Measurements from ENCODE around the gene POU6F2. TPM values are rescaled to one million over a fixed set of nuclear protein-coding genes. Genes with fewer than 3 reads are reported as not detected.

Gene POU6F2
- polyA plus RNA-seq, 6 donors from 2014 or later, result not detected

GRCh38 chr7:39414224-39415035 lies 436.7 kb downstream of the POU6F2 start:
- Mint-ChIP-seq H3K27me3 (peaks cover 0 to 17% (median 5%) of the 10 kb centered on the region in 3 donors), H3K36me3 (no peaks in the 10 kb centered on the region), H3K27ac (peak overlapping the region in 5 of 6 donors; percentile 32 to 93 (median 78)), H3K4me3 (peak overlapping the region; percentile 92 to 96 (median 94)), H3K4me1 (peaks cover 8 to 16% (median 11%) of the 10 kb centered on the region in 3 donors), H3K9me3 (no peaks in the 10 kb centered on the region)
- ATAC-seq (ENCODE audit: low read depth in 2 of 2) (peak; percentile 87), DNase-seq (peak; percentile 57)

GRCh38 chr7:39415091-39415787 lies 437.5 kb downstream of the POU6F2 start:
- peaks cover 0 to 17% (median 5%) of the 10 kb centered on the region in 3 donors for H3K27me3 Mint-ChIP-seq
- H3K27ac Mint-ChIP-seq, result peak overlapping the region in 1 of 6 donors; percentile 62
- DNase-seq (no peak), ATAC-seq (ENCODE audit: low read depth in 2 of 2) (no peak)
- no peaks in the 10 kb centered on the region for H3K36me3 Mint-ChIP-seq
- H3K4me3 Mint-ChIP-seq, result peak overlapping the region; percentile 92 to 96 (median 94)
- no peaks in the 10 kb centered on the region for H3K9me3 Mint-ChIP-seq
- peaks cover 8 to 16% (median 11%) of the 10 kb centered on the region in 3 donors for H3K4me1 Mint-ChIP-seq

- Mint-ChIP-seq H3K4me3 (no peak overlapping the region), H3K9me3 (no peaks in the 10 kb centered on the region), H3K27me3 (peaks cover 0 to 17% (median 5%) of the 10 kb centered on the region in 3 donors), H3K36me3 (no peaks in the 10 kb centered on the region), H3K4me1 (peaks cover 8 to 16% (median 11%) of the 10 kb centered on the region in 3 donors), H3K27ac (no peak overlapping the region)
- DNase-seq (no peak), ATAC-seq (ENCODE audit: low read depth in 2 of 2) (no peak)
These were observed 439.2 kb downstream of the POU6F2 start for GRCh38 chr7:39416866-39417265.

GRCh38 chr7:39417642-39418041 lies 439.9 kb downstream of the POU6F2 start:
- H3K4me3 Mint-ChIP-seq, result peak overlapping the region in 1 of 8 donors; percentile 13
- peaks cover 8 to 16% (median 11%) of the 10 kb centered on the region in 3 donors for H3K4me1 Mint-ChIP-seq
- no peaks in the 10 kb centered on the region for H3K9me3 Mint-ChIP-seq
- H3K27ac Mint-ChIP-seq, result no peak overlapping the region
- H3K36me3 Mint-ChIP-seq, result no peaks in the 10 kb centered on the region
- H3K27me3 Mint-ChIP-seq, result peaks cover 0 to 17% (median 5%) of the 10 kb centered on the region in 3 donors
- DNase-seq, result no peak
- ATAC-seq (ENCODE audit: low read depth in 2 of 2), result no peak

GRCh38 chr7:39421251-39421650 lies 443.5 kb downstream of the POU6F2 start:
- no peak overlapping the region for H3K27ac Mint-ChIP-seq
- ATAC-seq (ENCODE audit: low read depth in 2 of 2) (no peak), DNase-seq (no peak)
- no peaks in the 10 kb centered on the region for H3K36me3 Mint-ChIP-seq
- no peaks in the 10 kb centered on the region for H3K9me3 Mint-ChIP-seq
- H3K27me3 Mint-ChIP-seq, result peaks cover 0 to 12% (median 9%) of the 10 kb centered on the region in 3 donors
- no peak overlapping the region for H3K4me3 Mint-ChIP-seq
- H3K4me1 Mint-ChIP-seq, result peaks cover 0 to 6% (median 0%) of the 10 kb centered on the region in 3 donors

GRCh38 chr7:39421661-39422060 lies 444.0 kb downstream of the POU6F2 start:
- Mint-ChIP-seq H3K4me3 (no peak overlapping the region), H3K9me3 (no peaks in the 10 kb centered on the region), H3K27ac (no peak overlapping the region), H3K27me3 (peaks cover 0 to 15% (median 9%) of the 10 kb centered on the region in 3 donors), H3K4me1 (peaks cover 0 to 6% (median 0%) of the 10 kb centered on the region in 3 donors), H3K36me3 (no peaks in the 10 kb centered on the region)
- ATAC-seq (ENCODE audit: low read depth in 2 of 2), result no peak
- DNase-seq, result no peak

- Mint-ChIP-seq H3K36me3 (no peaks in the 10 kb centered on the region), H3K4me1 (peaks cover 7 to 13% (median 8%) of the 10 kb centered on the region in 3 donors), H3K4me3 (no peak overlapping the region), H3K27ac (no peak overlapping the region), H3K9me3 (no peaks in the 10 kb centered on the region), H3K27me3 (peaks cover 0 to 7% (median 3%) of the 10 kb centered on the region in 3 donors)
- ATAC-seq (ENCODE audit: low read depth in 2 of 2) (no peak), DNase-seq (no peak)
These were observed 450.5 kb downstream of the POU6F2 start for GRCh38 chr7:39428221-39428620.

GRCh38 chr7:39429421-39429820 lies 451.7 kb downstream of the POU6F2 start:
- Mint-ChIP-seq H3K27me3 (peaks cover 0 to 7% (median 3%) of the 10 kb centered on the region in 3 donors), H3K27ac (no peak overlapping the region), H3K4me1 (peaks cover 15 to 22% (median 16%) of the 10 kb centered on the region in 3 donors), H3K9me3 (peaks cover 0 to 7% (median 0%) of the 10 kb centered on the region in 7 donors), H3K4me3 (no peak overlapping the region), H3K36me3 (no peaks in the 10 kb centered on the region)
- DNase-seq (no peak), ATAC-seq (ENCODE audit: low read depth in 2 of 2) (no peak)

- DNase-seq (no peak), ATAC-seq (ENCODE audit: low read depth in 2 of 2) (no peak)
- Mint-ChIP-seq H3K4me1 (peaks cover 15 to 22% (median 16%) of the 10 kb centered on the region in 3 donors), H3K27me3 (peaks cover 0 to 7% (median 3%) of the 10 kb centered on the region in 3 donors), H3K4me3 (no peak overlapping the region), H3K9me3 (peaks cover 0 to 7% (median 0%) of the 10 kb centered on the region in 7 donors), H3K36me3 (no peaks in the 10 kb centered on the region), H3K27ac (peak overlapping the region in 2 of 6 donors; percentile 3 to 40)
These were observed 452.7 kb downstream of the POU6F2 start for GRCh38 chr7:39430441-39430840.

GRCh38 chr7:39430909-39431641 lies 453.4 kb downstream of the POU6F2 start:
- H3K9me3 Mint-ChIP-seq, result peaks cover 0 to 7% (median 0%) of the 10 kb centered on the region in 7 donors
- ATAC-seq (ENCODE audit: low read depth in 2 of 2), result no peak
- no peaks in the 10 kb centered on the region for H3K36me3 Mint-ChIP-seq
- peaks cover 15 to 23% (median 17%) of the 10 kb centered on the region in 3 donors for H3K4me1 Mint-ChIP-seq
- H3K4me3 Mint-ChIP-seq, result no peak overlapping the region
- no peak for DNase-seq
- peak overlapping the region in 1 of 6 donors; percentile 3 for H3K27ac Mint-ChIP-seq
- peaks cover 0 to 7% (median 0%) of the 10 kb centered on the region in 3 donors for H3K27me3 Mint-ChIP-seq

- Mint-ChIP-seq H3K27ac (no peak overlapping the region), H3K4me3 (no peak overlapping the region), H3K4me1 (peaks cover 21 to 35% (median 27%) of the 10 kb centered on the region in 3 donors), H3K9me3 (peaks cover 0 to 7% (median 0%) of the 10 kb centered on the region in 7 donors), H3K36me3 (no peaks in the 10 kb centered on the region), H3K27me3 (no peaks in the 10 kb centered on the region)
- DNase-seq (no peak), ATAC-seq (ENCODE audit: low read depth in 2 of 2) (no peak)
These were observed 454.7 kb downstream of the POU6F2 start for GRCh38 chr7:39432368-39432767.

- Mint-ChIP-seq H3K9me3 (peaks cover 0 to 7% (median 0%) of the 10 kb centered on the region in 7 donors), H3K27ac (peak overlapping the region in 1 of 6 donors; percentile 76), H3K36me3 (no peaks in the 10 kb centered on the region), H3K4me3 (peak overlapping the region in 1 of 8 donors; percentile 42), H3K4me1 (peaks cover 21 to 35% (median 27%) of the 10 kb centered on the region in 3 donors), H3K27me3 (no peaks in the 10 kb centered on the region)
- DNase-seq (no peak), ATAC-seq (ENCODE audit: low read depth in 2 of 2) (no peak)
These were observed 455.2 kb downstream of the POU6F2 start for GRCh38 chr7:39432807-39433416.

Measured in naive B cell (primary cell).